Lower leg skin (tissue), 3 donors: Measurements from ENCODE around the gene SEL1L2.

Source experiments
- POLR2A ChIP-seq, 2 donors: fragments of 450-650 bp; IDR thresholded peaks; one replicate each; pipeline ENCODE4 v1.6.1; 2016 to 2017; ENCODE audit warnings: antibody characterized with exemption in 2 of 2, mild to moderate bottlenecking in 1 of 2, moderate library complexity in 1 of 2
- TF ChIP-seq, protein P1 (sequence below), 3 donors: fragments of 450-650 bp; IDR thresholded peaks; one replicate each; pipeline ENCODE4 v1.5.1; 2016; ENCODE audit warnings: antibody characterized with exemption in 3 of 3, mild to moderate bottlenecking in 3 of 3, moderate library complexity in 2 of 3

DNA sequence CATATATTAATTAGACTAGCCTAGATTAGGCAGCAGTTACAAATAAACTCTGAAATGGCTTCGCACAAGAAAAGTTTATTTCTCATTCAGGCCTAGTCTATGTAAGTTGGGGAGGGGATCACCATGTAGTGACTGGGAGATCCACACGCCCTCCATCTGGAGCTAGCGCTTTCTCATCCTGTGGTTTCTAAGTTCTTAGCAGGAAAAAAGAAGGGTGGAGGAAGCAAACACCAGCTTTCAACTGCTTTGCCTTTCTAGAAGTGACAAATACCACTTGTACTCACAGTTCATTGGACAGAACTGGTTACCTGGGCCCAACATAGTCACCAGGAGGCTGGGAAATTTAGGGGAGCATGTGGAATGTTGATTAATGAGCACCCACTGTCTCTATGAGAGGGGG, 158.9 kb downstream of the SEL1L2 start:
- TF ChIP-seq, protein P1, sequence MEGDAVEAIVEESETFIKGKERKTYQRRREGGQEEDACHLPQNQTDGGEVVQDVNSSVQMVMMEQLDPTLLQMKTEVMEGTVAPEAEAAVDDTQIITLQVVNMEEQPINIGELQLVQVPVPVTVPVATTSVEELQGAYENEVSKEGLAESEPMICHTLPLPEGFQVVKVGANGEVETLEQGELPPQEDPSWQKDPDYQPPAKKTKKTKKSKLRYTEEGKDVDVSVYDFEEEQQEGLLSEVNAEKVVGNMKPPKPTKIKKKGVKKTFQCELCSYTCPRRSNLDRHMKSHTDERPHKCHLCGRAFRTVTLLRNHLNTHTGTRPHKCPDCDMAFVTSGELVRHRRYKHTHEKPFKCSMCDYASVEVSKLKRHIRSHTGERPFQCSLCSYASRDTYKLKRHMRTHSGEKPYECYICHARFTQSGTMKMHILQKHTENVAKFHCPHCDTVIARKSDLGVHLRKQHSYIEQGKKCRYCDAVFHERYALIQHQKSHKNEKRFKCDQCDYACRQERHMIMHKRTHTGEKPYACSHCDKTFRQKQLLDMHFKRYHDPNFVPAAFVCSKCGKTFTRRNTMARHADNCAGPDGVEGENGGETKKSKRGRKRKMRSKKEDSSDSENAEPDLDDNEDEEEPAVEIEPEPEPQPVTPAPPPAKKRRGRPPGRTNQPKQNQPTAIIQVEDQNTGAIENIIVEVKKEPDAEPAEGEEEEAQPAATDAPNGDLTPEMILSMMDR (IDR thresholded peaks at IDR 0.05) = no peak
- TF ChIP-seq POLR2A (IDR thresholded peaks at IDR 0.05) = no peak
